ENCODE results near the gene PSPN. TPM values are rescaled to one million over a fixed set of nuclear protein-coding genes. Genes with fewer than 3 reads are reported as not detected.

The PSPN gene
- total RNA-seq, 5 donors from 2014 or later (not counting 1 experiment from before 2014, with no cell fraction given): 1.7 to 4.1 (median 3.2) TPM

Other genes starting within 250 kb of the PSPN start
- not detected for gene ACSBG2, start 240.3 kb downstream of the PSPN start, total RNA-seq
- gene MLLT1, start 96.0 kb downstream of the PSPN start, total RNA-seq: 10 to 100 TPM; 31.4 to 59.8 (median 57.2) TPM
- gene ACER1, start 42.3 kb downstream of the PSPN start, total RNA-seq: 1 to 10 TPM in 2 of 5 donors, under 1 TPM in 3; 0.16 to 2.7 (median 0.63) TPM
- gene CLPP, start 14.4 kb downstream of the PSPN start, total RNA-seq: 10 to 100 TPM; 74.0 to 92.0 (median 77.2) TPM
- gene ALKBH7, start 3.1 kb downstream of the PSPN start, total RNA-seq: 10 to 100 TPM; 49.9 to 94.8 (median 83.5) TPM
- 10 to 100 TPM; 52.6 to 63.1 (median 60.3) TPM for gene GTF2F1, start 17.2 kb upstream of the PSPN start, total RNA-seq
- gene KHSRP, start 48.9 kb upstream of the PSPN start, total RNA-seq: 100 to 1,000 TPM; 147 to 194 (median 189) TPM
- gene SLC25A41, start 57.8 kb upstream of the PSPN start, total RNA-seq: under 1 TPM in 3 of 5 donors, not detected in 2; 0.33 to 0.35 (median 0.33) TPM
- gene SLC25A23, start 83.9 kb upstream of the PSPN start, total RNA-seq: 10 to 100 TPM; 15.5 to 28.0 (median 25.5) TPM
- gene CRB3, start 88.3 kb upstream of the PSPN start, total RNA-seq: 1 to 10 TPM; 5.7 to 6.5 (median 5.9) TPM
- 100 to 1,000 TPM; 107 to 140 (median 114) TPM for gene DENND1C, start 105.9 kb upstream of the PSPN start, total RNA-seq
- gene TUBB4A, start 126.4 kb upstream of the PSPN start, total RNA-seq: 1 to 10 TPM; 3.3 to 7.6 (median 5.0) TPM
- gene TNFSF9, start 155.1 kb upstream of the PSPN start, total RNA-seq: 1 to 10 TPM; 1.3 to 6.0 (median 1.6) TPM
- 1 to 10 TPM; 1.9 to 4.3 (median 2.0) TPM for gene CD70, start 215.2 kb upstream of the PSPN start, total RNA-seq

Data from T-cell (primary cell).